HG02623 (cell line): ENCODE data around the gene VEGFC.
A peak's percentile ranks its signal among the peaks of the same experiment; 100 is the strongest.

Source experiments
- ATAC-seq: cut with Tn5 transposase; IDR thresholded peaks from one replicate; pipeline ENCODE4 v1.9.1; 2021; ENCODE audit warnings: moderate library complexity; ENCODE audit not compliant: unreplicated experiment

Gene VEGFC

GRCh38 chr4:176799653-176800052 lies 6.9 kb upstream of the VEGFC start:
- no peak for ATAC-seq

GRCh38 chr4:176798540-176798939 lies 5.8 kb upstream of the VEGFC start:
- ATAC-seq: no peak

- no peak for ATAC-seq
Measured at GRCh38 chr4:176795441-176795840, 2.7 kb upstream of the VEGFC start.

GRCh38 chr4:176794651-176795050 lies 1.9 kb upstream of the VEGFC start:
- ATAC-seq: no peak

- no peak for ATAC-seq
Measured at GRCh38 chr4:176794151-176794550, 1.4 kb upstream of the VEGFC start.

GRCh38 chr4:176793060-176793605 lies 411 bp upstream of the VEGFC start:
- ATAC-seq: no peak

GRCh38 chr4:176791591-176792325 lies 964 bp downstream of the VEGFC start:
- peak; percentile 7 for ATAC-seq

GRCh38 chr4:176790398-176790797 lies 2.3 kb downstream of the VEGFC start:
- ATAC-seq: no peak

GRCh38 chr4:176789955-176790354 lies 2.8 kb downstream of the VEGFC start:
- peak; percentile 65 for ATAC-seq

GRCh38 chr4:176788971-176789370 lies 3.8 kb downstream of the VEGFC start:
- ATAC-seq: no peak

- no peak for ATAC-seq
Measured at GRCh38 chr4:176788248-176788647, 4.5 kb downstream of the VEGFC start.

GRCh38 chr4:176784816-176785215 lies 7.9 kb downstream of the VEGFC start:
- no peak for ATAC-seq

GRCh38 chr4:176782794-176783193 lies 9.9 kb downstream of the VEGFC start:
- ATAC-seq: no peak

- no peak for ATAC-seq
Measured at GRCh38 chr4:176782191-176782590, 10.5 kb downstream of the VEGFC start.

GRCh38 chr4:176781739-176782100 lies 11.0 kb downstream of the VEGFC start:
- no peak for ATAC-seq

GRCh38 chr4:176780995-176781738 lies 11.6 kb downstream of the VEGFC start:
- ATAC-seq: no peak

GRCh38 chr4:176779421-176779820 lies 13.3 kb downstream of the VEGFC start:
- no peak for ATAC-seq

- ATAC-seq: no peak
Measured at GRCh38 chr4:176778491-176778890, 14.2 kb downstream of the VEGFC start.

- ATAC-seq: no peak
Measured at GRCh38 chr4:176778063-176778462, 14.7 kb downstream of the VEGFC start.

- no peak for ATAC-seq
Measured at GRCh38 chr4:176775338-176775737, 17.4 kb downstream of the VEGFC start.

- no peak for ATAC-seq
Measured at GRCh38 chr4:176774852-176775251, 17.9 kb downstream of the VEGFC start.

- no peak for ATAC-seq
Measured at GRCh38 chr4:176769514-176769913, 23.2 kb downstream of the VEGFC start.
